GM18498 (cell line): ENCODE data around the gene SECISBP2.
"Not testable (repeated sequence)": the region's sequence is repeated elsewhere in the genome, so short reads cannot be mapped to it uniquely, and the experiment has no call there.

ENCODE experiments used
- ATAC-seq: cut with Tn5 transposase; IDR thresholded peaks from one replicate; pipeline ENCODE4 v1.9.1; 2021; ENCODE audit warnings: mild to moderate bottlenecking, moderate library complexity; ENCODE audit not compliant: unreplicated experiment

Gene SECISBP2

DNA sequence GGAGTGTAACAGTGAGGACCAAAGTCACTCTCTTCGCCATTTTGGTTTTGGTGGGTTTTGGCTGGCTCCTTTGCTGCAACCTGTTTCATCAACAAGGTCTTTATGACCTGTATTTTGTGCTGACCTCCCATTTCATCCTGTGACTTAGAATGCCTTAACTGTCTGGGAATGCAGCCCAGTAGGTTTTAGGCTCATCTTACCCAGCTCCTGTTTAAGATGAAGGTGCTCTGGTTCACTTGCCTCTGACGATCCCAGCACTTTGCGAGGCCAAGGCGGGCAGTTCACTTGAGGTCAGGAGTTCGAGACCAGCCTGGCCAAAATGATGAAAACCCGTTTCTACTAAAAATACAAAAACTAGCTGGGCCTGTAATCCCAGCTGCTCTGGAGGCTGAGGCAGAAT lies 9.1 kb upstream of the SECISBP2 start:
- ATAC-seq = no peak

DNA sequence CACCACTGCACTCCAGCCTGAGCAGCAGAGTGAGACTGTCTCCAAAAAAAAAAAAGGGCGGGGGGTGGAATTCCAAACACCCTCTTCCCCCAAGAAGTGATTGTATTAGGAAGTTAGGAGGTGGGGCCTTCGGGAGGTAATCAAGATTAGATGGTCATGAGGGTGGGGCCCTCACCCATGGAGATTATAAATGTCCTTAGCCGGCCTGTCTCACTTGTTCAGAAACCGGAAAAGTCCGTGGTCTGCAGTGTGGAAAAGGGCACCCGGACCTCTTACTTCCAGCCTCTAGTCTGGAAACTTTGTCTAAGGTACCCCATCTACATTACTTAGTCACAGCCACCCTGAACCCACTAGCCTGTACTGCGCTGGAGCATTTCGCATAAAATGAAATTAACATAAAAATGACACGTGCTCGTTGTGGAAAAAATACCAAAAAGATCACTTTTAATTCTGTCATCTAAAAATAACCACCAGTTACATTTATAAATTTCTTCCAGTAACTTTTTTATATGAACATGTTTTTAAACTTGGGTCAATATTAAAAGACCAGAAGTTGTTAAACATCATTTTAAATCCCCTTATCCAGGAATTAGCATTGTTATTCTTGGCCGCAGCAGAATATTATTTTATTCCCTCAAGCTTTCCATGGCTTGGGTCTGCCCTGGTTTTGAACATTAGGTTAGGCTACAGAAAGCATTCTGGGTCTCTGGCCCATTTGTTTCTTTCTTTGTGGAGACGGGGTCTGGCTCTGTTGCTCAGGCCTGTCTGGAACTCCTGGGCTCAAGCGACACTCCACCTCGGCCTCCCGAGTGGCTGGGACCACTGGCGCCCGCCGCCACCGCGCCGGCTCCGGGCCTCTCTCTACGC lies 8.5 kb upstream of the SECISBP2 start:
- no peak for ATAC-seq

DNA sequence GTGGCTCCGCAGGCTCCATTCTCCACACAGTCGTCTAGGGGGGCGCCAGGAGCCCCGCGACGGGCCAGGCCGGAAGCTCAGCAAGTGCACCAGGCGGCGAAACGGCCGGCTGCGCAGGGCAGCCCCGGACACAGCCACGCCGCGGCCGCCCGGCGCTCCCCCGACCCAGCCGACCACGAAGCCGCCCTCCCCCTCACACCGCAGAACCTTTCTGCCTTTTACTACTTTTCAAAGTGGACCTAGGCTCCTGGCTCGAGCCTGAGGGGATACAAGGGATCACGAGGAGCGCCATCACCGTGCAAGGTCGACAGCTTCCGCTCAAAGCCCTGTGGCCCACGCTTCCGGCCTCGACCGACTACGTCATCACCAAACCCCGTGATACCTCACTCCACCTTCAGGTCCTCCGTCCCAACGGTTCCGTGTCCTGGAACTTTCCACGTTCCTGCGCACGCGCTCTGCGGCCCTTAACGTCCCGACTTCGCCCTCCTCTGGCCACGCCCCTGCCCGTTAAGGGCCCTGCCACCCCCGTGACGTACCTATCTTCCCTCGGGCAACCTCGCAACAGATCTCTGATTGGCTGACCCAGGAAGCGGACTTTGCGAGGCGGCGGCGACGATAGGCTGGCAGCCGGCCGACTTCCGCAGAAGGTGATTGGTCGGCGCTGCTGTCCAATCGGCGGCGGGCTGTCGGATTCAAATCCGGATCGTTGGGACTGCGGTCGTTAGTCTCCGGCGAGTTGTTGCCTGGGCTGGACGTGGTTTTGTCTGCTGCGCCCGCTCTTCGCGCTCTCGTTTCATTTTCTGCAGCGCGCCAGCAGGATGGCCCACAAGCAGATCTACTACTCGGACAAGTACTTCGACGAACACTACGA lies 7.6 kb upstream of the SECISBP2 start, which contains the start of gene CKS2:
Gene CKS2, plus strand, starts transcription at position 721 of the 871 bp plus-strand sequence. Its CDS starts 98 bp downstream, at position 819.
- peak; percentile 90 for ATAC-seq

DNA sequence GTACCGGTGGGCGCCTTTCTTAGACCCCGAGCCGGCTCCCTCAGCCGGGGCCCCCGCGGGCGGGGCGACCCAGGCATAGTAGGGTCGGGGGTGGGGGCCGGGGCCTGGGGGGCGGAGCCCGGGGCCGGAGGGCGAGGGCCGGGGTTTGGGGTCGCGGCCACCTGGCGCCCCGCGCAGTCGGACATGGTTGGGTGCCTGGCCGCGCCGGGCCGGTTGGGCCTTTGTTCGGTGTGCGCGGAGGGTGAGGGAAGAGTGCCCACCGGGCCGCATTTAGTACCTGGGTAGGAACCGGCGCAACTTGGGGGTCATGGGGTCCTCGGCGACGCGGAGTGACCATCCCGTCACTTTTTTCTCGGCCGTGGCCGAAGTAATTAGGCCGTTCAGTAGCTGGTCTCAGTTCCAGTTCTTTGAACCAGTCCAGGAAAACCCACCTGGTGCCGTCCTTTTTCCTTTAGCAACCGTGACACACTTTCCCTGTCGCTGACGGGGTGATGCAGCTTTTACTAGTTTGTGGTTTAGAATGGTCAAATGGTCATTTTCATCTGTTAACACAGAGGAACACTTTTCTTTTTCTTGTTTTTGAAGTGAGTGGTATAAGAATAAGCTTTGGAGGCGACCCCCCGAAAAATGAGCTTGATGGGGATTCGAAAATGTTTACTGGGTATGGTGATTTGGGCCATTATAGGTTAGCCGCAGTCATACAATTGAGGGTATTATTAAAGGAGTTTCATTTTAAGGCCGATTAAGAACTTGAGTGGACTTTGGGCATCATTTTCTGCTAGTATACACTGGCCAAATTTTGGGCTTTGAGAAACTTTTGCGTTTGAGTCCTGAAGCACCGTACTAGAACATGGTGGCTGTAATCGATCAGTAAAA lies 6.7 kb upstream of the SECISBP2 start:
- no peak for ATAC-seq

DNA sequence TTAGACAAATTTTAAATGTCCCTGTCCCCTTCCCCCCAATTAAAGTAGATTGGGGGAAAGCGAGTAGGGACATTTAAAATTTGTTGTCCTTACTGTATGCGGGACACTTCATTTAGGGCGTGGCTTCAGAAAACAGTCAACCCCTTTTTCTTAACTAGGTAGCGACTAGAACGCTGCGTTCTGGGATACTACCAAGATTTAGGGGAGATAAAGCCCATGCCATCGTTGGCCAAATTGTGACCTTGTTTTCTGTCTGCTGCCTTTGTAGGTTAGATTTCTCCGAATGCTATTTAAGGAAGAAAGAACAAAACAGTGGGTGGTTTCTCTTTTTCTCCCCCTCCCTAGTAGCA lies 6.1 kb upstream of the SECISBP2 start:
- no peak for ATAC-seq

DNA sequence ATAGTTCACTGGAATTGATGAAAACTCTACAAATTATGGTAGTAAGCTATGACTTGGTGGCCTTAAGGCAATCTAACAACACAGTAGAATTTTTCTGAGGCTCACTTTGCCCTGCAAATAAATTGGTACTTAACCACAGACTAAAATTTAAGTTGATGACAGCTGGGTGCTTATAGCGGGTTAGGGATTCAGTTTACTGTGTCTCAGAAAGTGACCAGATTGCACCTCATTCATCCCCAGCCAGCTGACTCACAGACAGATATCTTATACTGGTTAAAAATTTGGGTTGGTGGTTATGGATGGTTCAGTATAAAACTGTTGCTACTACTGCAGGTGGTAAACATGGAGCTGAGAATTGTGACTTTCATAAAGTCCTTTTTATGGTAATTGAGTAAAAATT lies 4.5 kb upstream of the SECISBP2 start:
- ATAC-seq = no peak

DNA sequence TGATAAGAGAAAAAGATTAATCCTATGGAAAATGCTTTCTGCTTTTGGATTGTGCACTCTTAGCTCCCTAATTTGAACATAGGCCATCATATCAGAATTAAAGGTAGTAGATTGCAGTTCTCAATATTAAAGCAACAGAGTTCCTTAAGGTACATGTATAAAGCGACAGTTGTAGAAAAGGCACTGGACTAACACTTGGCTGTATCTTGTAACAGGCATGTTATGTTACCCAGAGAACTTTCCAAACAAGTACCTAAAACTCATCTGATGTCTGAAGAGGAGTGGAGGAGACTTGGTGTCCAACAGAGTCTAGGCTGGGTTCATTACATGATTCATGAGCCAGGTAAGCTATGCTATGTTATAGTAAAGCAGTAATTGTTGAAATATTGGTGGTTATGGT lies 3.3 kb upstream of the SECISBP2 start:
- no peak for ATAC-seq

DNA sequence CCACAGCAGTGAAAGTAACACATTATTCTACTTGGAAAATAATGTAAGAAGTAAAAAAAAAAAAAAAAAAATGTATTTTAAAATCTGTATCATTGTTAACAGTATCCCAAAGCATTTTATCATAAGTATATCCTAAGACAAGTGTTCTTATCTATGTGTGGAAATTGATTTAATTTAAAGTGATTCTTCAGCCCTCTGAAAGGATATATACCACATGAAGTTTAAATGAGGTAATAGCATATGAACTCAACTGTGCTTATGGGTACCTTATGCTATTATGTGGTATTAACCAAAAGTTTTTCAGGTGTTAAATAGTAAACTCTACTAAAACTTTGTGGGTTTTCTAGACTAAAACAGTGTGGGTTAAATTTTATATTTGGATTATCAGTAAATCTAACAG lies 2.8 kb upstream of the SECISBP2 start:
- ATAC-seq = no peak

DNA sequence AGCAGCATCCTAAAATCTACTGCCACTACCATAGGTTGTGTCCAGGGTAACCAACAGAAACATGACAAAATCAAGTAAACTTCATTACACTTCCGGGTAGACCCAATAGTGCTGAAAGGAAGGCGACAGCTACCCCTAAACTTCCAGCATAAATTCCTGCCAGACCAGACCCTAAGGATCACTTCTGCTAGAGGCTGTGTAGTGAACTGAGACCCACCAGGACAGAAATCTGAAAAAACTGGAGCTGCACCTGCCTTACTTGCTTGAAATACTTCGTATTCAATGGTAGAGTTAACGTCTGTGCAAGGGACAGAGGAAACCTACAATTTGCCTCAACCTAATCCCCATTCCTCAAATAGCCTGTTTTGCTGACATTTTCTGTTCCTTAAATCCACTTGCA lies 1.0 kb upstream of the SECISBP2 start:
- no peak for ATAC-seq

DNA sequence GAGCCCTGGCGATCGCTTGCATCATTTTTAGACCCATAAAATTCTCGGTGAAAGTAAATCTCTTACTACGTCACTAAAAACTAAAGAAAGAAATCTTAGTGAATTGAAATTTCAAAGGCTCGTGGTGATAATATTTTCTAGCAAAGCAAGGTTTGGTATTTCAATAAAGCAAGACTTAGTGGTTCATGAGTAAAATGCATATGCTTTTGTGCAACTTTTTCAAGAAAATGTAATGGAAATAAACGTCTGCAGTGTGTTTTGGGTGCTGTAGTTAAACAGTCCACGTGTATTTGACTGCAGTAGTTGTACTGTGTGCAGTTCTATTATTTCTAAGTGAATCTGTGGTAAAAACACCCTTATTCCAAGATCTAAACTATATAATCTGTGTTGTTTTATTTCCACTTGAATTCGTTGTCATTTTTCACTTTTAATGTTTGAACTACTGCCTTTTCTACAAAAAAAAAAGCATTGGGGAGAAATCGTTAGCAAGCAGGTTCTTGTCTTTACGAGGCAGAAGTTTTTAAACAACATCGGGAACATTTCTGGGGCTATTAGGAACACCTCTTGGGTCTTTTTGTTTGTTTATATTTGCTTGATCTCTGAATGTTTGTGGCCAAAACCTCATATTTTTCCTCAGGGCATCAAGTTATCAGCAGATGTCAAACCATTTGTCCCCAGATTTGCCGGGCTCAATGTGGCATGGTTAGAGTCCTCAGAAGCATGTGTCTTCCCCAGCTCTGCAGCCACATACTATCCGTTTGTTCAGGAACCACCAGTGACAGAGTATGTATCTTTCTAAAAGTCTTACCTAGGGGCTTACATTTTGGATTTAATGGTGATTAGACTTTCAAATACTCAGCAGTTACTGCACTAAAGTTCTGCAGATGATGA lies 960 bp downstream of the SECISBP2 start:
- ATAC-seq = no peak

DNA sequence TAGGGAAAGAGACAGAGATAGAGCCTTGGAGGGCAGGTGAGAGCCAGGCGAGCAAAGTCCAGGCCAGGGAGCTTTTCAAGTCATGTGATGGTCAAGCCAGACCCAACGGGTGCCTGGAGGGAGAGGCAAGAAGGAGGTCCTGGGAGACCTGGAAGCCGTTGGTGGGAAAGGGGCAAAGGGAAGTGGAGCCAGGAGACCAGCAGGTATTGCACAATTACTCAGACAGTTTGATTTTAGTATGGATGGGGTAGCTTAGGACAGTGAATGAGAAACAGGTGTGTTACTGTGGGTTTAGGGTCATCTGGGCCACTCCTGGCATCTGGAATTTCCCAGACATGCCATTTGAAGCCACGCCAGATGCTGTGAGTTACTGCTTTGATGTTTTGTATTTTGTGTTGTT lies 5.1 kb downstream of the SECISBP2 start:
- ATAC-seq = no peak

DNA sequence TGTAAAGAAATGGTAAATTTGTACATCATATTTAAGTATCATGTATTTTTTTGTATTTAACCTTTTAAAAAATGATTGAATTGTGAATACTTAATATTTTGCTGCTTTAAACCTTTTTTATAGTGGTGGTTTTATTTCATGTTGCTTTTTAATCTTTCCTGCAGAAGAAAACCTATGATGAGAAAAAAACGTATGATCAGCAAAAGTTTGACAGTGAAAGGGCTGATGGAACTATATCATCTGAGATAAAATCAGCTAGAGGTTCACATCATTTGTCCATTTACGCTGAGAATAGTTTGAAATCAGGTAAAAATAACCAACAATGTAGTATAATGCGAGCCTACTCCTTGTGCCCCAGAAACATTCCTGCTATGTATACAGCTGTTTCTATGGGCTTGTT lies 7.4 kb downstream of the SECISBP2 start:
- ATAC-seq = no peak

DNA sequence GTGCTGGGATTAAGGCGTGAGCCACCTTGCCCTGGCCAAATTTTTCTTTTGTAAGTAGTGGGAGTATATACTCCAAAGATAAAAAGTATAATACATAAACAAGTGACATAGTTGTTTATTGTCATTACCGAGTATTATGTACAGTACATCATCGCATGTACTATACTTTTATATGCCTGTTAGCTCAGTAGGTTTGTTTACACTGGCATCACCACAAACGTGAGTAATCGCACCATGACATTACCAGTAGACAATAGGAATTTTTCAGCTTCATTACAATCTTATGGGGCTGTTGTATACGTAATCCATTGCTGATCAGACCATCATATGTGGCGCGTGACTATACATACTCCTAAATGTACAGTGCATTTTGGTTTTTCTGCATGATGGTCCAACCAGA lies 9.8 kb downstream of the SECISBP2 start:
- no peak for ATAC-seq

DNA sequence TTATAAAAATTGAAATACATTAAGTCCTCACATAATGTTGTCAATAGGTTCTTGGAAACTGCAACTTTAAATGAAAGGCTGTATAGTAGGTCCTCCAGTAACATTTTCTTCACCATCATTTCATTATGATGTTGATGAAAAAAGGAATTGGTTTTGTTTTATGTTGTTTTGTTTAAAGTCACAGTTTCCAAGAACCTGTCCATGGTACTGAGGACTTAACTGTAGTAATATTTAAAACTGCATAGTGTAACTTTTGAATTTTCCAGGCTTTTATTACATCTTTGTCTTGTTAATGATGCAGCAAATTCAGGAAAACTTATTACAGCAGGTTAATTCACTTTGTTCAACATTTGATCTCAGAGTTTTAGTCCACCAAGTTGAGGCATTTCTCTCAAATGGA lies 11.6 kb downstream of the SECISBP2 start:
- ATAC-seq = no peak

DNA sequence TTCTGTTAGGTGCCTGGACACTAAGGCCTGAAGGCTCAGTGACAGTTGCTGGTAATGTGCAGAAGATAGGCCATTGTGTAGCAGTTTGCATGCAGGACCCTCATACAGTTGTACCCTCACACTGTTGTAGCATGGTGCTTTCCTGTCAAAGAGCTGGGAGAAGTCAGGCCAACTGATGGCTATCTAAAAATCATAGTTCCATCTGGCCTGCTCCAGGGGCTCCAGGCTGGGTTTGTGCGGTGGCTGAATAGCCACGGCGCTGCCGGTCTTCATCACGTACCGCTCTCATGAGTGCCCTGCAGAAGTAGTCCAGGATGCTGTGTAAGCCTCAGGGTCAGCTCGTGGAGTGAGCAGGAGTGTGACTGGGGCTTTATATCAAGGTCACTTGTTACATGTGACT lies 12.2 kb downstream of the SECISBP2 start:
- ATAC-seq = no peak

DNA sequence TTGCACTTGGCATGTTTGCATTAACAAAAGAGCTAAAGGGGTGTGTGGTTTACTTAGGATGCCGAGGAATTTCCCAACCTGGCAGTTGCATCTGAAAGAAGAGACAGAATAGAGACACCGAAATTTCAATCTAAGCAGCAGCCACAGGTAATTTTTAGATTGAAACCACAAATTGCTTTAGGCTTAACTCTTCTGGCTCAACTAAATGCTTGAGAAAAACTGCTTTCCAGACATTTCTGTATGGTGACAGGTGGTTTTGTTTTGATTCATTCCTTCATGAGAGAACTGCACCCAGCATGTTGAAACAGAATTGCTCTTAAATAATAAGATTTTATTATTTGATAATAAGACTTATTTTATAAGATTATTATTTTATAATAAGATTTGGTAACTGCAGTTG lies 21.5 kb downstream of the SECISBP2 start:
- ATAC-seq = peak; percentile 33

DNA sequence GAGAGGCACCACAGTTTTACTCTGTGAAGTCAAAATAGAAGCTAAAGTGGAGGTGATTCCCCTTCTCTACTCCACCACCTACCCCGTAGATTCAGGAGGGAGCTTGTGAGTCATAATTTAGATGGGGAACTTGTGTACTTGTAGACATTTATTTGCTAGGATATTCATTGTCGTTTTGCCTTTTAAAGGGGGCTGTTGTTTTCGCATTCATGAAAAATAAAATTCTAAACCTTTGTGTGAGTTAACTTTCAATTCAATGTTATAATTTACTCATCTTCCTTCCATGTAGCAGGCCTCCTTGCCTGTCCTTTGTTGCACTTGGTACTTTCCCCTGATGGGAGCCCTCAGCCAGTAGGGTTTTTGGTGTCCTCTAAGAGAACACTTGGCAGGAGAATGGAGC lies 22.0 kb downstream of the SECISBP2 start:
- ATAC-seq = peak; percentile 70

DNA sequence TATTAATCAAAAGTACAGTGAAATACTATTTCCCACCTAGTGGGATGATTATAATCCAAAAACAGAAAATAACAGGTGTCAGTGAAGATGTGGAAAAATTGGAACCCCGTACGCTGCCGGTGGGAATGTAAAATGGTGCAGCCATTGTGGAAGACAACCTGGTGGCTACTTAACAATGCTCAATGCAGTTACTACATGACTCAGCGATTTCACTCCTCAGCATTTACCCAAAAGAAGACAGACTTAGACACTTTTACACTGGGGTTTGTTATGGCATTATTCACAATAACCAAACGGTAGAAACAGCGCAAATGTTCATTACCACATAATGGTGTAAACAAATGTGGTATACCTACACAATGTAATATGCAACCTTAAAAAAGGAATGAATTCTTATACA lies 23.9 kb downstream of the SECISBP2 start:
- no peak for ATAC-seq

DNA sequence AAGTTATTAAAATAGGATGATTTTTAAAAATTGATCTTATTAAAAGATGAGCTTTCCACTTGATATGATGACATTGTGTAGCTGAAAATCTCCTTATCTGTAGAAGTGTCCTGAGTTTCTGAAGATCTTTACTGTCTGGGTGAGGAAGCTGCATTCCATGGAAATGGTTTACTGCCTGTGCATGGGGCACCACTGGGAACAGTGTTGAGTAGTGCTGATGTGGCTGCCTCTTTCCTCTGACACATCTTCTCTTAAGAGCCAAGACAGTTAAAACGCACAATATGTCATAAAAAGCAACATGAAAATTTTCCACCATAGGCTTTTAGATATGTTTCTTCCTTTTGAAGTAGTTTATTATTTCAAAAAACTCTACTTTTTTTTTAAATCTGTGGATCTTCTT lies 24.6 kb downstream of the SECISBP2 start:
- no peak for ATAC-seq

DNA sequence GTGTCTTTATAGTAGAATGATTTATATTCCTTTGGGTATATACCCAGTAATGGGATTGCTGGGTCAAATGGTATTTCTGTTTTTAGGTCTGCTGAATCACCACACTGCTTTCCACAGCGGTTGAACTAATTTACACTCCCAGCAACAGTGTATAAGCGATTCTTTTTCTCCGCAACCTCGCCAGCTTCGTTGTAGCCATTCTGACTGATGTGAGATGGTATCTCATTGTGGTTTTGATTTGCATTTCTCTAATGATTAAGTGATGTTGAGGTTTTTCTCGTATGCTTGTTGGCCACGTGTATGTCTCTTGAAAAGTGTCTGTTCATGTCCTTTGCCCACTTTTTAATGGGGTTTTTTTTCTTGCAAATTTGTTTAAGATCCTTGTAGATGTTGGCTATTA lies 25.5 kb downstream of the SECISBP2 start:
- ATAC-seq = not testable (repeated sequence)
